CD4-positive, alpha-beta T cell treated with Interleukin-6 for 4 hours (primary cell): ENCODE results near the gene GALE.
"Not testable (repeated sequence)": the region's sequence is repeated elsewhere in the genome, so short reads cannot be mapped to it uniquely, and the experiment has no call there.

Experiments used
- DNase-seq: peaks from one replicate; pipeline ENCODE4 v3.0.0-alpha.2; 2020; ENCODE audit warnings: mixed read lengths

GALE gene

GRCh38 chr1:23800400-23801337, at the start of gene GALE:
TSS of gene GALE (minus strand) at chr1:23800754. CDS start at chr1:23799007, 1,747 bp downstream.
- DNase-seq = peak; percentile 99

- no peak for DNase-seq
Observed at GRCh38 chr1:23848673-23849616, 48.4 kb upstream of the GALE start.

GRCh38 chr1:23847482-23848095, 47.0 kb upstream of the GALE start:
- DNase-seq = not testable (repeated sequence)

- no peak for DNase-seq
Observed at GRCh38 chr1:23845163-23845562, 44.6 kb upstream of the GALE start.

GRCh38 chr1:23843644-23844043, 43.1 kb upstream of the GALE start:
- no peak for DNase-seq

GRCh38 chr1:23838401-23838866, 37.9 kb upstream of the GALE start:
- DNase-seq = peak; percentile 78

GRCh38 chr1:23837908-23838307, 37.4 kb upstream of the GALE start:
- DNase-seq = no peak

GRCh38 chr1:23836037-23836436, 35.5 kb upstream of the GALE start:
- DNase-seq = no peak

- DNase-seq = not testable (repeated sequence)
Observed at GRCh38 chr1:23834156-23834555, 33.6 kb upstream of the GALE start.

GRCh38 chr1:23827717-23828116, 27.2 kb upstream of the GALE start:
- no peak for DNase-seq

- not testable (repeated sequence) for DNase-seq
Observed at GRCh38 chr1:23826590-23826989, 26.0 kb upstream of the GALE start.

- DNase-seq = no peak
Observed at GRCh38 chr1:23825762-23826522, 25.4 kb upstream of the GALE start.

GRCh38 chr1:23825076-23825761, 24.7 kb upstream of the GALE start, which contains the start of gene HMGCL:
TSS of gene HMGCL (minus strand) at chr1:23825429. CDS start at chr1:23825415, 14 bp downstream.
- DNase-seq = peak; percentile 92

GRCh38 chr1:23824711-23825075, 24.1 kb upstream of the GALE start:
- no peak for DNase-seq

GRCh38 chr1:23823767-23824166, 23.2 kb upstream of the GALE start:
- DNase-seq = no peak

GRCh38 chr1:23817633-23818032, 17.1 kb upstream of the GALE start:
- DNase-seq = no peak

GRCh38 chr1:23816906-23817305, 16.4 kb upstream of the GALE start:
- DNase-seq = no peak

- no peak for DNase-seq
Observed at GRCh38 chr1:23816361-23816760, 15.8 kb upstream of the GALE start.

GRCh38 chr1:23814016-23814415, 13.5 kb upstream of the GALE start:
- no peak for DNase-seq

GRCh38 chr1:23810818-23811540, 10.4 kb upstream of the GALE start:
- DNase-seq = peak; percentile 57

- DNase-seq = peak; percentile 87
Observed at GRCh38 chr1:23809751-23810171, 9.2 kb upstream of the GALE start.
